HG03378 (cell line): ENCODE measurements around the gene RPS24.

Experiments used
- ATAC-seq: cut with Tn5 transposase; IDR thresholded peaks from one replicate; pipeline ENCODE4 v1.9.1; 2021; ENCODE audit warnings: mild to moderate bottlenecking, moderate library complexity; ENCODE audit not compliant: unreplicated experiment

Gene RPS24

GRCh38 chr10:78025685-78026364, 7.8 kb upstream of the RPS24 start:
- ATAC-seq: no peak

DNA sequence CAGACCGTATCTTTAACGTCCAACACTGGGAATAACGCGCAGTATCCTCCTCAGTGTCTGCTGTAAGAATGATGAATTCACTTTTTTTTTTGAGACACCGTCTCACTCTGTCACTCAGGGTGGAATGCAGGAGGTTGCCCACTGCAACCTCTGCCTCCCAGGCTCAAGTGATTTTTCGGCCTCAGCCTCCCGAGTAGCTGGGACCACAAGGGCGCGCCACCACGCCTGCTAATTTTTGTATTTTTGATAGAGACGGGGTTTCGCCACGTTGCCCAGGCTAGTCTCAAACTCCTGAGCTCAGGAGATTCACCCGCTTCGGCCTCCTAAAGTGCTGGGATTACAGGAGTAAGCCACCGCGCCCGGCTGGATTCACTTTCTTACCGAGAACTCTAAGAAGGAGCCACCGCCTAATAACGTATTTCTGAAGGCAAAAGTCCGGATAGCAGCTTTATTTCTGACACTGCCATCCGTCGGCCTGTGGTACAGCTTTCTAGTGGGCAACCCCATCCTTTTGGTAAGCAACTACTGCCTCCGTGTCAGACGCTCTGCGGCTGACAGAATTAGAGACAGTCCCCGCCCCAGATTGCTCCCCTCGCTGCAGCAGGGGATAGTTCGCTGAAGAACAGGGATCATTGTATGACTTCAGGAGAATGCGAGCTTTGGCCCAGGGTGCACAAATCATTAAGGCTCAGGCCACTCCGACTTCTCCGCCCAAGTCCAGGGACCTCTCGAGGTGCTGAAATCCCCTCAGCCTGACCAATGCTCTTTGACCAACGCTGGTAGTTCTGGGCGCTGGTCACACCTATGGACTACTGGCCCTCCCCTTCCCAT, 5.0 kb upstream of the RPS24 start:
- peak; percentile 1 for ATAC-seq

DNA sequence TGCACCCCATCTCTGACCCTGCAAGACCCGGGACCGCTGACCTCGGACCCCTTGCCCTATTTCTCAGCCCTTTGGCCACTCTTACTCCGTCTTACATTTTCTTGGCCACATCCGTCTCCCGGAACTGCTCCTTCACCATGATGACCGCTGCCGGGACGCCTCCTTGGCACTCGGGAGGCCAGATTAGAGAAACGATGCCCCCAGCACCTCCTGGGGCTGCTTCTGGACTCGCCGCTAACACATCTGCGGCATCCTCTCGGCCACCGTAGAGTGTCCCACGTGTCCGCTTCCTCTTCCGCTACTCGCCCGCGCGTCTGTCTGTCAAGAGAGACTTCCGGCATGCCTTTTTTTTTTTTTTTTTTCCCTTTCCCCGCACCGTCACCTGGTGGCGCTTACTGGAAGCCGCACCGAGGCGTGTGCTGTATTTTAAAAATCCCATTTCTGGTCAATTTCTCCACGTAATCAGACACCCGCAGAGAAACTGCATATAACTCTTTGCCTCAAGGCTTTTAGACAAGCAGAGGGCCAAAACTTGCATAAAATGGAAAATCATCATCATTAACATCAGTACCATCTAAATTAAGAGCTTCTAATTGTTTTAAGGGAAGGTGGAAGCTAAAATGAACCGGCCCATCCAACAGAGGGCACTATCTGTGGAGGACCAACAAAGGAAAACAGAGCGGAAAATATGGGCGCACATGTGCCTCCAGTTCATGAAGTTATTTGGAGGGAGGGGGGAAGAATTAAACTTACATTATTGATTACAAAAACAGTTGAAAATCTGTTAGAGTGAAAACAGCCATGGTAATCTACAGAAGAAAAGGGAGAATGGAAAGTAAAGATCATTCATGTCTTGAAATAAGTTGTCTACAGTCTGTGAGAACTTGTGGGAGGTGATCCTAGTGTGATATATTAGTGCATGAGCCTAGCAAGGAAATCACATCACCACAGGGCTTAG, 4.1 kb upstream of the RPS24 start, which contains the start of gene POLR3A:
TSS of gene POLR3A (minus strand) at position 247 of the 958 bp plus-strand sequence. CDS start at position 139, 108 bp downstream.
- peak; percentile 59 for ATAC-seq

- no peak for ATAC-seq
These were observed 351 bp upstream of the RPS24 start for GRCh38 chr10:78033387-78033636.

- ATAC-seq: no peak
These were observed 1.4 kb downstream of the RPS24 start for GRCh38 chr10:78035025-78035424.

DNA sequence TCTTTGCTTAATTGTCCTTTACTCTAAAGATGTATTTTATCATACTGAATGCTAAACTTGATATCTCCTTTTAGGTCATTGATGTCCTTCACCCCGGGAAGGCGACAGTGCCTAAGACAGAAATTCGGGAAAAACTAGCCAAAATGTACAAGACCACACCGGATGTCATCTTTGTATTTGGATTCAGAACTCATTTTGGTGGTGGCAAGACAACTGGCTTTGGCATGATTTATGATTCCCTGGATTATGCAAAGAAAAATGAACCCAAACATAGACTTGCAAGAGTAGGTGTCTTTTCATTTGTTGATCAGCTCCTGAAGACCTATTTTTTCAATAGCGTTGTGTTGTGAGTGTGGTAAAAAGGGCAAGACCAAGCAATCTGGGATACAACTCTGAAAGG, 1.8 kb downstream of the RPS24 start:
- ATAC-seq: no peak

- no peak for ATAC-seq
These were observed 2.4 kb downstream of the RPS24 start for GRCh38 chr10:78035933-78036583.

DNA sequence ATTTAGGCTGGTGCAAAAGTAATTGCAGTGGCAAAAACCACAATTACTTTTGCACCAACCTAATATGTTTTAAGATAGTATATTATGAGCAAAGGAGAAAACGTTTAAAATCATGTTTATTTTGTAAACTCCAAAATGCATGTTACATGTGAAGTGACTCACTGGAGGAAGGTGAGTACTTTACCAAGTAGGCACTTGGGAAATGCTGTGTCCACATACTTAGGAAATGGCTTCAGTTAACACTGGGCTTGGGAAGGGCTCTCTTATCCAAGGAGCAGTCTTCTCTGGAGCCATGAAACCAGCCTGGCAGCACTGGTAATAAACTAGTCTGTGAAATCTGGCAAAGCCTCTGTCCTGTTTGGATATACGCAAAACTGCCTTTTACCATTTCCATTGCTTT, 4.4 kb downstream of the RPS24 start:
- ATAC-seq: no peak

DNA sequence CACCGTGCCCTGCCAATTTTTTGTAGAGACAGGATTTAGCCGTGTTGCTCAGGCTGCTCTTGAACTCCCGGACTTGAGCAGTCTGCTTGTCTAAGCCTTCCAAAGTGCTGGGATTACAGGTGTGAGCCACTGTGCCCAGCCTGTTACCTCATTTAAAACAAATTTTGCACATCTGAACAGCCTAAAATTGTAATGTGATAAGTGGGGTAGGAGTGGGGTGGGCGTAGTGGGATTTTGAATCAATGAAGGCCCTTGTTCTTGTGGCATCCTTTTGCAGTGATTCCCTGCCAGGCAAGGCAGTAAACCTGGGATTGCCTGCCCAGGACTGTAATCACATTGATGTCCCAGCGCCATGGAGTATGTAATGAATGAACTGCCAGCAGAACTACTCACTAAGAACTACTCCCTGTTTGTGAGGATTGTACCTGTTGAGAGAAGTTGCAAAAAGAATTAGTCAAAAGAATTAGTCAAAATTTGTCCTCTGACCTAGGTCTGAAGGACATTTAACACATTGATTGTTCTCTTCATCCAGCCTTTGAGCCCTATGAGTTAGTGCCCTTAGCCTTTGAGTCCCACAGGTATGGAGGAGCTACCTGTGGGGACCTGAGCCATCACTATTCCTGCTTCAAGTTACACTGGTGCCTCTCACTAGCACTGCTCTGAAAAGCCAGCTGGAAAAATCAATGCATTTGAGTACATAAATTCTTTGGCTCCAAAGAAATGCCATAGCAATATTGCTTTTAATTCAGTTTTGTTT, 5.3 kb downstream of the RPS24 start:
- ATAC-seq: no peak

GRCh38 chr10:78039743-78040142, 6.1 kb downstream of the RPS24 start:
- no peak for ATAC-seq

- ATAC-seq: no peak
These were observed 7.8 kb downstream of the RPS24 start for GRCh38 chr10:78041170-78042057.

GRCh38 chr10:78042058-78042751, 8.5 kb downstream of the RPS24 start:
- ATAC-seq: no peak

GRCh38 chr10:78042752-78043104, 9.1 kb downstream of the RPS24 start:
- ATAC-seq: no peak

DNA sequence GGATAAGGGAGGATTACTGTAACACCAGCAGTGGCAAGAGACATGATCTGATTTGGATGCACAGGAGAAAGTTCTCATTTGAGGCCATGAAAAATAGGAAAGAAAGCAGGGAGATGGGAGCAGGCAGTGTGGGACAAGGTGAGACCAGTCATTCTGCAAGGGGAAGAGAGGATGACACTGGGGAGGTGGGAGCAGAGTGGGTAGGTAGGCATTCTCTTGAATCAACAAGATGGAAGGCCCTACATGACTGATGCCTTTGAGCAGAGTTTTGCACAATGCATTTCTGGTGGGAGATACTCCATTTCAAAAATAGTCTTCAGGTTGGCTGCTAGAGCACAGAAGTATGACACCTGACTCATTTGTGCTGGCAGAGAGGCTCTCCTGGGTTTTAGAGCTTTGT, 10.5 kb downstream of the RPS24 start:
- ATAC-seq: no peak

GRCh38 chr10:78044699-78045098, 11.0 kb downstream of the RPS24 start:
- ATAC-seq: no peak

DNA sequence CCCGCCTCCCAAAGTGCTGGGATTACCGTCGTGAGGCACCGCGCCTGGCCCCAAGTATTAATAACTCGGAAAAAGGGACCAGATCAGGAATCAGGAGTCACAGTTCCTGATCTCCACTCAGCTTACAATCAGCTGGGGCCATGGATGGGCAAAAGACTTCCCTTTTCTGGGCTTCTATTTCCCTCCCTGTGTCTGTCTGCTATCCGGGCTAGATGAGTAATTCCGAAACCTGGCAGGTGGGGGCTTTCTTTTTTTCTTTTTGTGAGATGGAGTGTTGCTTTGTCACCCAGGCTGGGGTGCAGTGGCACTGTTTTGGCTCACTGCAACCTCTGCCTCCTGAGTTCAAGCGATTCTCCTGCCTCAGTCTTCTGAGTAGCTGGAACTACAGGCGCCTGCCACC, 11.6 kb downstream of the RPS24 start:
- ATAC-seq: peak; percentile 80

GRCh38 chr10:78045856-78046255, 12.2 kb downstream of the RPS24 start:
- no peak for ATAC-seq

- ATAC-seq: no peak
These were observed 13.1 kb downstream of the RPS24 start for GRCh38 chr10:78046711-78047269.
